Smooth muscle cell (in vitro differentiated cells): Measurements from ENCODE around the gene ZNF343. TPM values are rescaled to one million over a fixed set of nuclear protein-coding genes. Genes with fewer than 3 reads are reported as not detected.

ENCODE experiments used
- DNase-seq: peaks from one replicate; lab custom pipeline; 2025; ENCODE audit not compliant: unreplicated experiment; lab: John Stamatoyannopoulos, UW
- H2AFZ ChIP-seq: fragments of 200-600 bp; sonication (generic); 2 replicates; pipeline ENCODE4 v1.6.0; 2016; ENCODE audit warnings: antibody characterized with exemption, low read depth, mild to moderate bottlenecking
- H3F3A ChIP-seq: fragments of 200-600 bp; sonication (generic); 2 replicates; pipeline ENCODE4 v1.6.0; 2017; ENCODE audit warnings: antibody characterized with exemption, low read depth
- H3K27ac ChIP-seq: fragments of 200-600 bp; sonication (generic); 2 replicates; pipeline ENCODE4 v1.5.1; 2016; ENCODE audit warnings: low read depth, mild to moderate bottlenecking
- H3K27me3 ChIP-seq: fragments of 200-600 bp; sonication (generic); 2 replicates; pipeline ENCODE4 v1.6.1; 2016; ENCODE audit warnings: low read depth, mild to moderate bottlenecking
- H3K36me3 ChIP-seq: fragments of 200-600 bp; sonication (generic); 2 replicates; pipeline ENCODE4 v1.5.1; 2016; ENCODE audit warnings: low read depth
- H3K4me1 ChIP-seq: fragments of 200-600 bp; sonication (generic); 2 replicates; pipeline ENCODE4 v1.5.1; 2016; ENCODE audit warnings: low read depth
- H3K4me2 ChIP-seq: fragments of 200-600 bp; sonication (generic); 2 replicates; pipeline ENCODE4 v1.6.0; 2016; ENCODE audit warnings: mild to moderate bottlenecking
- H3K4me3 ChIP-seq: fragments of 200-600 bp; sonication (generic); 2 replicates; pipeline ENCODE4 v1.5.1; 2016; ENCODE audit warnings: mild to moderate bottlenecking
- H3K79me2 ChIP-seq: fragments of 200-600 bp; sonication (generic); 2 replicates; pipeline ENCODE4 v1.6.0; 2016; ENCODE audit warnings: low read depth, mild to moderate bottlenecking
- H3K9ac ChIP-seq: fragments of 200-600 bp; sonication (generic); 2 replicates; pipeline ENCODE4 v1.6.0; 2016; ENCODE audit warnings: low read depth
- H3K9me3 ChIP-seq: fragments of 200-600 bp; sonication (generic); replicated peaks from 2 replicates; pipeline ENCODE4 v1.5.1; 2016; ENCODE audit warnings: low read depth
- H4K20me1 ChIP-seq: fragments of 200-600 bp; sonication (generic); 2 replicates; pipeline ENCODE4 v1.6.0; 2016; ENCODE audit warnings: low read depth
- CTCF ChIP-seq: fragments of 200-600 bp; sonication (generic); IDR thresholded peaks from 2 replicates; pipeline ENCODE4 v1.5.1; 2017; ENCODE audit warnings: borderline replicate concordance, mild to moderate bottlenecking, antibody characterized with exemption; ENCODE audit not compliant: insufficient read depth, poor library complexity, severe bottlenecking
- WGBS: methylation state at CpG from one replicate; pipeline ENCODE4 v1.1.7; 2016; ENCODE audit warnings: low lambda C conversion rate; 5-methylcytosine and 5-hydroxymethylcytosine counted together
- polyA plus RNA-seq: library from polyadenylated mRNA; unstranded; fragments of >200 nt; fragmentation: Nextera tagmentation; extraction: Ambion mirVana; gene quantifications from 2 replicates; pipeline ENCODE4 v1.2.1, GENCODE V29; 2016
- total RNA-seq: library from RNA; depleted of rRNA; stranded (reverse); fragments of >200 nt; gene quantifications from 2 replicates; pipeline ENCODE4 v1.2.3, GENCODE V29; 2014

The ZNF343 gene
- total and polyA plus RNA-seq, 2 experiments from 2014 or later, result 2.3 to 5.0 TPM

GRCh38 chr20:2480381-2480780 lies 28.3 kb downstream of the ZNF343 start:
- Histone ChIP-seq H3K36me3 (peaks cover 8% of the 10 kb centered on the region), H3K9ac (no peak overlapping the region), H3K9me3 (no peaks in the 10 kb centered on the region), H3K4me3 (no peak overlapping the region), H3K4me2 (no peak overlapping the region), H3K4me1 (no peaks in the 10 kb centered on the region), H3K27me3 (no peaks in the 10 kb centered on the region), H3K27ac (no peak overlapping the region), H3F3A (no peaks in the 10 kb centered on the region), H3K79me2 (no peaks in the 10 kb centered on the region), H2AFZ (no peak overlapping the region), H4K20me1 (no peaks in the 10 kb centered on the region)
- WGBS, result 98% methylated on average over 2 of the region's 2 CpGs
- DNase-seq, result no peak
- no peak for TF ChIP-seq CTCF

- H3K79me2 ChIP-seq, result no peaks in the 10 kb centered on the region
- H3K9ac ChIP-seq, result no peak overlapping the region
- no peak for DNase-seq
- no peaks in the 10 kb centered on the region for H3K27me3 ChIP-seq
- TF ChIP-seq CTCF, result no peak
- H3K36me3 ChIP-seq, result peaks cover 7% of the 10 kb centered on the region
- H3K4me1 ChIP-seq, result no peaks in the 10 kb centered on the region
- WGBS, result 85% methylated on average over 5 of the region's 5 CpGs
- H3K9me3 ChIP-seq, result no peaks in the 10 kb centered on the region
- no peak overlapping the region for H3K4me2 ChIP-seq
- no peak overlapping the region for H3K4me3 ChIP-seq
- no peak overlapping the region for H3K27ac ChIP-seq
- no peaks in the 10 kb centered on the region for H4K20me1 ChIP-seq
- no peaks in the 10 kb centered on the region for H3F3A ChIP-seq
- H2AFZ ChIP-seq, result no peak overlapping the region
Observed at GRCh38 chr20:2476742-2477615, 31.7 kb downstream of the ZNF343 start.

- Histone ChIP-seq H3K4me1 (peaks cover 2% of the 10 kb centered on the region), H3K36me3 (peaks cover 3% of the 10 kb centered on the region), H3K27ac (no peak overlapping the region), H3F3A (no peaks in the 10 kb centered on the region), H3K27me3 (no peaks in the 10 kb centered on the region), H3K9ac (no peak overlapping the region), H3K4me3 (no peak overlapping the region), H3K4me2 (no peak overlapping the region), H2AFZ (no peak overlapping the region), H3K9me3 (no peaks in the 10 kb centered on the region), H3K79me2 (no peaks in the 10 kb centered on the region), H4K20me1 (no peaks in the 10 kb centered on the region)
- DNase-seq, result no peak
- WGBS, result 96% methylated on average over 9 of the region's 9 CpGs
- TF ChIP-seq CTCF, result no peak
Observed at GRCh38 chr20:2475850-2476741, 32.6 kb downstream of the ZNF343 start.
